ENCODE measurements around the gene OPA1. TPM values are rescaled to one million over a fixed set of nuclear protein-coding genes. Genes with fewer than 3 reads are reported as not detected.
A peak's percentile ranks its signal among the peaks of the same experiment; 100 is the strongest.

The OPA1 gene
- total and polyA plus RNA-seq, 2 of the 8 experiments (the other 6 are each of a cell fraction or from before 2014, with no cell fraction given): 20.3 to 109 TPM

DNA sequence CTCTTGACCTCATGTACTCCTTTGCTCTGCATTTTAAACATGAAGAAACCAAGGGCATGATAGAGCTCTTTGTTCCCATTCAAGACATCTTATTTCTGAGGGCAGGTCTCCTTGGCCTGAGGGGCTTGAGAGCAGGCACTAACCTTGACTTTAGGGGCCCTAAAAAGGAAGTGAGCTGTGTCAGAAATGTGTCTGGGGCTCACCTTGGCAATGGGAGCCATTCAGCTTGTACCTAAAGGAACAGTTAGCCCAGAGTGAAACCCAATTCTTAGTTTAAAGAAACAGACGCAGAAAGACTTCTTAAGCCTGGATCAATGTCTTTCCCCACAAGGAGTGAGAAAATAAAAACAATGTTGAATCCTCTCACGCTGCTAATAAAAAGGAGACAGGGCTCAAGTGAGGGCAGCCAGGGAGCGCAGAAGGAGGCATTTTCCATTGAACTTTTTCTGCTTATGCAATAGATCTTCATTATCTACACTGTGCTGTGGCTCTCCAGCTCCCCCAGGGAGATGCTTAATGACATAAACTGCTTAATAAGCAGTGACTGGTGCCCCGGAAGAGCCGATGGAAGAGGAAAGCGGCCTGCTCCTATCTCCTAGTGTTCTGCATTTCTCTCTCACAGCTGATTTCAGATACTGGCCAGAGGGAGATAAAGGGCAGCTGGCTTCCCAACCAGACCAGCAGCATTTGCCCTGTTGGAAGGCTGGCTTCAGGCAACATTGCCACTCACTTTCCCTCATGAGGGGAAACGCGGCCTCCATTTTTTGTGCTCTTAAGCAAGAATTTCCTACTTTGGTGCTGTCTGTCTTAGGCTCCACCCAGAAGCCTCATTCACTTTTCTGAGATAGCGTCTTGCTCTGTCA lies 152.0 kb downstream of the OPA1 start:
- Histone ChIP-seq H2BK120ac (replicated peaks; ENCODE audit: low read depth, low read length) (no peak overlapping the region), H2BK15ac (ENCODE audit: low read length) (no peak overlapping the region), H2BK20ac (ENCODE audit: low read length) (no peak overlapping the region), H3K4me3 (ENCODE audit: extremely low read depth in 1 of 4, insufficient read depth in 2 of 4, low read depth in 3 of 4, low read length in 4 of 4) (no peak overlapping the region), H3K4ac (replicated peaks; ENCODE audit: insufficient read length, low read depth, low read length) (no peak overlapping the region), H3K23ac (ENCODE audit: insufficient read length) (no peak overlapping the region), H4K8ac (ENCODE audit: extremely low read depth, insufficient read depth, low read length) (no peak overlapping the region), H3K9me3 (ENCODE audit: insufficient read depth in 2 of 2, low read depth in 1 of 2, low read length in 1 of 2) (no peaks in the 10 kb centered on the region), H2AK5ac (ENCODE audit: low read depth, low read length) (no peak overlapping the region), H3K23me2 (ENCODE audit: low read depth, low read length) (no peaks in the 10 kb centered on the region), H3K56ac (replicated peaks; ENCODE audit: insufficient read length, low read depth, low read length) (no peak overlapping the region), H2BK12ac (ENCODE audit: low read depth, low read length) (peak overlapping the region; percentile 3; the same call in 1 of the 2 replicates), H3K79me1 (ENCODE audit: low read depth, low read length) (no peaks in the 10 kb centered on the region), H3K18ac (ENCODE audit: extremely low read depth, low read length) (peak overlapping the region; percentile 64; the same call in 1 of the 2 replicates), H4K5ac (ENCODE audit: insufficient read length, low read depth, low read length) (no peak overlapping the region), H3K4me2 (ENCODE audit: insufficient read depth in 1 of 2, low read depth in 2 of 2, low read length in 2 of 2) (no peak overlapping the region), H3K14ac (ENCODE audit: insufficient read length) (no peak overlapping the region), H3K9ac (replicated peaks in 1 of 4; ENCODE audit: extremely low read depth in 1 of 4, low read depth in 3 of 4, low read length in 3 of 4) (no peak overlapping the region), H3K4me1 (replicated peaks in 1 of 4; ENCODE audit: control insufficient read depth in 3 of 4, insufficient read depth in 4 of 4, low read length in 3 of 4) (peaks cover 0 to 17% (median 9%) of the 10 kb centered on the region in 4 experiments; a peak in 5 of 7 replicates), H2BK5ac (ENCODE audit: low read depth, low read length) (no peak overlapping the region), H4K20me1 (replicated peaks in 1 of 2; ENCODE audit: control insufficient read depth in 1 of 2, insufficient read depth in 2 of 2, low read length in 2 of 2) (no peaks in the 10 kb centered on the region), H2AFZ (ENCODE audit: low read length) (peak overlapping the region; percentile 86), H3K27ac (ENCODE audit: low read depth, low read length) (no peak overlapping the region), H3K27me3 (replicated peaks in 1 of 4; ENCODE audit: control insufficient read depth in 3 of 4, extremely low read depth in 1 of 4, insufficient read depth in 3 of 4, low read length in 3 of 4) (no peaks in the 10 kb centered on the region), H3K79me2 (ENCODE audit: control insufficient read depth in 1 of 2, insufficient read depth in 2 of 2, low read length in 2 of 2) (no peaks in the 10 kb centered on the region), H4K91ac (replicated peaks; ENCODE audit: insufficient read length, low read length) (no peak overlapping the region), H3K36me3 (ENCODE audit: control insufficient read depth in 2 of 4, insufficient read depth in 4 of 4, low read length in 3 of 4) (no peaks in the 10 kb centered on the region)
- ChIA-PET CTCF (ENCODE audit: partially characterized antibody) (interaction anchor here (1.1 to 1.6 kb wide), 5 partner anchors 12 to 79 kb away, joined by 3 to 5 read pairs (median 3); no protein-coding TSS in a partner anchor), POLR2A (ENCODE audit: partially characterized antibody) (no interaction called here)
- no peak for FAIRE-seq
- no peak for DNase-seq (ENCODE audit: low read depth in 1 of 2, low spot score in 2 of 2)
- 83% methylated on average over 9 of the region's 9 CpGs; no CpG with 5 or more reads in 1 of the 2 experiments for whole genome bisulfite sequencing, 2 experiments (ENCODE audit: extremely low coverage in 1 of 2, insufficient coverage in 1 of 2, insufficient read length in 1 of 2, insufficient replicate concordance in 2 of 2, low coverage in 1 of 2, low lambda C conversion rate in 2 of 2, missing lambda C conversion rate in 1 of 2)
- no peak for TF ChIP-seq ASH2L (IDR thresholded peaks at IDR 0.05; ENCODE audit: low read length)
- TF ChIP-seq CBX5 (IDR thresholded peaks at IDR 0.05; ENCODE audit: low read depth, low read length): no peak
- TF ChIP-seq PHF8 (conservative IDR thresholded peaks at IDR 0.05; ENCODE audit: low read depth, low read length): no peak
- TF ChIP-seq GABPA (IDR thresholded peaks at IDR 0.05; ENCODE audit: borderline replicate concordance, insufficient read depth, low read length): no peak
- no peak for TF ChIP-seq HDAC6 (IDR thresholded peaks at IDR 0.05; ENCODE audit: low read depth, low read length)
- no peak for TF ChIP-seq SP4 (IDR thresholded peaks at IDR 0.05; ENCODE audit: low read length)
- TF ChIP-seq, protein P1, sequence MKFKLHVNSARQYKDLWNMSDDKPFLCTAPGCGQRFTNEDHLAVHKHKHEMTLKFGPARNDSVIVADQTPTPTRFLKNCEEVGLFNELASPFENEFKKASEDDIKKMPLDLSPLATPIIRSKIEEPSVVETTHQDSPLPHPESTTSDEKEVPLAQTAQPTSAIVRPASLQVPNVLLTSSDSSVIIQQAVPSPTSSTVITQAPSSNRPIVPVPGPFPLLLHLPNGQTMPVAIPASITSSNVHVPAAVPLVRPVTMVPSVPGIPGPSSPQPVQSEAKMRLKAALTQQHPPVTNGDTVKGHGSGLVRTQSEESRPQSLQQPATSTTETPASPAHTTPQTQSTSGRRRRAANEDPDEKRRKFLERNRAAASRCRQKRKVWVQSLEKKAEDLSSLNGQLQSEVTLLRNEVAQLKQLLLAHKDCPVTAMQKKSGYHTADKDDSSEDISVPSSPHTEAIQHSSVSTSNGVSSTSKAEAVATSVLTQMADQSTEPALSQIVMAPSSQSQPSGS (IDR thresholded peaks at IDR 0.05; ENCODE audit: low read length): no peak
- TF ChIP-seq, protein P2, sequence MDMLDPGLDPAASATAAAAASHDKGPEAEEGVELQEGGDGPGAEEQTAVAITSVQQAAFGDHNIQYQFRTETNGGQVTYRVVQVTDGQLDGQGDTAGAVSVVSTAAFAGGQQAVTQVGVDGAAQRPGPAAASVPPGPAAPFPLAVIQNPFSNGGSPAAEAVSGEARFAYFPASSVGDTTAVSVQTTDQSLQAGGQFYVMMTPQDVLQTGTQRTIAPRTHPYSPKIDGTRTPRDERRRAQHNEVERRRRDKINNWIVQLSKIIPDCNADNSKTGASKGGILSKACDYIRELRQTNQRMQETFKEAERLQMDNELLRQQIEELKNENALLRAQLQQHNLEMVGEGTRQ (IDR thresholded peaks at IDR 0.05; ENCODE audit: low read length): no peak
- TF ChIP-seq GTF2F1 (IDR thresholded peaks at IDR 0.05; ENCODE audit: borderline replicate concordance, low read depth, low read length): no peak

Measured in H1 (cell line).